Measurements from ENCODE around the gene ADAMTS6.

- no peak for TF ChIP-seq POLR2A (IDR thresholded peaks at IDR 0.05; ENCODE audit: low read depth, low read length)
- TF ChIP-seq TAF1 (IDR thresholded peaks at IDR 0.05; ENCODE audit: low read depth, low read length): no peak
- TF ChIP-seq POLR2AphosphoS5 (IDR thresholded peaks at IDR 0.05; ENCODE audit: low read depth, low read length): no peak
- no peak for TF ChIP-seq PAX5 (IDR thresholded peaks at IDR 0.05; ENCODE audit: insufficient read depth, low read length, severe bottlenecking)
- TF ChIP-seq POU2F2 (IDR thresholded peaks at IDR 0.05; ENCODE audit: low read depth, low read length): no peak
These were observed 267.7 kb downstream of the ADAMTS6 start for GRCh38 chr5:65213921-65214525.

Measured in GM12891 (cell line).